ENCODE measurements around the gene IMMP2L.
"Not testable (repeated sequence)": the region's sequence is repeated elsewhere in the genome, so short reads cannot be mapped to it uniquely, and the experiment has no call there.

Gene IMMP2L

DNA sequence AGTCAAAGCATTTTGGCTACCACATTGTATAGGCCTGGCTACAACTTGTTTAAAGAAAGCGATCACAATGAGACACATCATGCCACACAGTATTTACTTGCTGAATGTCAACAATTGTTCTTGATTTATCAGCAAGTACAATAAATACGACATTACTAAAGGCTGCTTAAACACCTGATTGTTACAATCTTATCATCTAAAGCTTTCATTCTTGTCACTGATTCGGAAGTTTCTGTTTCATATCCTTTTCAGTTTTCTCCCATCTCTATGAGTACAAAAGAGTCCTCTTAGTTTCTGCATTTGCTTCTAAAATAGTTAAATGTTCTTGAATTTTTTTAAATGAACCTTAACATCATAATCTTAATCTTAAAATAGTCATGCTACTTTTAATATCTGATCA lies 599.5 kb downstream of the IMMP2L start:
- DNase-seq = no peak

DNA sequence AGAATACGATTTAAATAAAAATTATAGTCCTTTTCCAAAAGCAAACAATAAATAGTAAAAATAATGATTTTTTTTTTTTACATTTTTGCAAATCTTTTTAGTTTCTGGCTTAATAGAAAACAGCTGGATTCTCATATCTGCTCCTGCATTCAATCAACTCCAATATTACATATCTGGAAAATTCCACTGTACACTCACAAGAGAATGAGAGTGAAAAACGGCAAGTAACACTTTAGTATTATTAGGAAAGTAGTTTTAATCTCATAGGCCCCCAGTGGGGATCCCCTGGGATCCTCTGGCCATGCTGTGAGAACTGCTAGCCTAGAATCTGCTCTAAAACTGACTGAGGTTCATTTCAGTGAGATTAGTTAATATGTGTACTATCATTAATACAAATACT lies 599.9 kb downstream of the IMMP2L start:
- no peak for DNase-seq

GRCh38 chr7:110960811-110961210 lies 601.5 kb downstream of the IMMP2L start:
- DNase-seq = no peak

DNA sequence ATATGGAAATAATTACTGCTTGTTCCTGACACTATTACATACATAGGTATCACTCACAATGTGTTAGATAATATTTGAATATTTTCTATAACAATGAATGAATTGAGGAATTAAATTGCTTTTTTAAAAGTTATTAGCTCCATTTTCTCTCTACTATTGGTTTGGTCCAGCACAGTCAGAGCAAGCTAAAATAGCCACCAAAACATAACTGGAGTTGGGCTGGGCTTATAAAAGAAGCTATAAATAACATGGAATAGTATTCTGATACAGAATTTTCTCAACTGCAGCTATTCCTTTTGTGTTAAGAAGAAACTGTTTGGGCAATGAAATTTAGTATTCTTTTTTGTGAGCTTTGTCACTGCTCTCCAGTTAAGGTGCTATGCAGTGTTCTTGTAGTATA lies 614.0 kb downstream of the IMMP2L start:
- no peak for DNase-seq

DNA sequence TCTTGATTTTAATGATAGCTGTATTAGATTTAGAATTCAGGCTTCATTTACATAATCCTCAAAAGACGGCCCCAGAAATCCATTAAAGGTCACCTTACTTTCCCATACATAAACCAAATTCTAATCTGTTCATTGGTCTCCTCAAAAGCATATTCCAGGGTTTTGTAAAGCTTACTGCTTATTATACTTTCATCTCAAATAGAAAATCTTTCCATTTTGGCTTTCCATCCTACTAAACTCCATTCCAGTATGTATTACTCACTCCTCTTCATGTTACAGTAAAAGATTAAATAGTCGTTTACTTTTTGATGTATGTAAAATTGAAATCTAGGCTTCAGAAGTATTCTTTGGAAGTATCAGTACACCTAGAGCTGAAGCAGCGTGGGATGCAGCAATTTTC lies 614.9 kb downstream of the IMMP2L start:
- no peak for DNase-seq

DNA sequence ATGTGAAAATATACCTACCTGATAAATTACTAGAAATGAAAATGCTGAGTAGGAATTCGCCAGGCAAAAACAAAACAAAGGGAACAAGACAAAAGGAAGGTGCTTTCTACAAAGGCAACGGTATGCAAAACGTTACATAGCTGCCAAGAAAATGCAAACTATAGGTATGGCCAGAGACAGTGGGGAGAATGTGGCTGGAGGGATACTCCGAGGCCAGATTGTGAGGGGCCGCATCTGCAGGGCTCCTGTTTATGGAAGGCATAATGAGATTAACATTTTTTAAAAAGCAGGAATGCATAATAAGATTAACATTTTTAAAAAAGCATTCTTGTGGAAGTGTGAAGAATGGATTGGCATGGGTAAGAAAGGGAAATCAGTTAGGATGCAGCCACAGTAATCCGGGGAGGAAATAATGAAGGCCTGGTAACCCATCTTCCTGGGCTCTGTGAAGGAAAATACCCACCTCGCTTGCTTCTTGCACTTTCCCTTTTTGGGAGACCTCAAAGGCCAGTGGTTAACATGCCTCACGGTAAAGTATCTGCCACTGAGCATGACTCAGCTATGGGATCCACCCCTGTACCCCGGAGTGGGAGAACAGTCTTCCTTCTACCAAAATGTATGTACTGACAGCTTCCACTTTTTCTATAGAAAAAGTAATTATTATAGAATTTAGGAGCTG lies 617.2 kb downstream of the IMMP2L start:
- no peak for DNase-seq

DNA sequence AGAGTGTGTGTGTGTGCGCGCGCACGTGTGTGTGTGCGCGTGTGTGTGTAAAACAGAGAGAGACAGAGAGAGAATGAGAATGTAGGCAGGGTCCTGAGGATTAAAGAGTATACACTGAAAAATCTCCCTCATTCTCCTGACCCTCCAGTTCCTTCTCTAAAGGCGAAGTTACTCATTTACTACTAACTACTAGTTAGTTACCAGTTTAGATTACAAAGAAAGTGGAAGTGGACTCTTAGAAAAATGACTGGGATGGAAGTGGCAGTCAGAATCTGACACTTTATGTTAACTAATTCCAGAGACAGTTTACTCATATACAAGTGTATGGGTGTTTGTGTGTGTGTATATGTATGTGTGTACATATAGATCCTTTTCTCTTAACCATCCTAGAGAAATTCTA lies 617.8 kb downstream of the IMMP2L start:
- DNase-seq = no peak

DNA sequence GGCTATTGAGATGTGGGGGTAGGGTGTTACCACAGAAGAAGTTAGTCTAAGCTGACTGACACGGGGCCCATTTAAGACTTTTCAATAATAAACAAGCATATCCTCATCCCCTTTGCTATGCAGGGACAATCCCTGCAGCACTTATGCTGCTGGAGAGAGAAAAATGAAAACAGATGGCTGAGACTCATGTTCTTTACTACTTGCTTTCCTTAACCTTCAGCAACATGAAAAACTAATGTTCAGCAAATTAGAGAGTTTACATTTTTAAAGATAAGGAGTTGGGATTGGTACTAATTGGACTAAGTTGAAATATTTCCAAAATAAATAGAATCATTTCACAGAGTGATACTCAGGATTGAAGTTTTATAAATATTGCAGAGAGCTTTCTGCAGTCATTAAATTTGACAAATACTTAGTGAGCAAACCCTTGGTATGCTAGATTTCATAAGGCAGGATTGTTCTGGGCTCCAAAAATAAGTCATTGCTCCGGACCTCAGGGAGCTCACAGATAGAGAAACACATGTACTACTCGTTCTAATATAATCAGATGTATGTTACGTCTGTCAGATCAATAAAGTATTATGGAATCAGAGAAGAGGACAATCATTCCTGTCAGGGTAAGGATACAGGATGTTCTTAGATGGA lies 618.5 kb downstream of the IMMP2L start:
- DNase-seq = no peak

GRCh38 chr7:110941385-110941784 lies 620.9 kb downstream of the IMMP2L start:
- no peak for DNase-seq

DNA sequence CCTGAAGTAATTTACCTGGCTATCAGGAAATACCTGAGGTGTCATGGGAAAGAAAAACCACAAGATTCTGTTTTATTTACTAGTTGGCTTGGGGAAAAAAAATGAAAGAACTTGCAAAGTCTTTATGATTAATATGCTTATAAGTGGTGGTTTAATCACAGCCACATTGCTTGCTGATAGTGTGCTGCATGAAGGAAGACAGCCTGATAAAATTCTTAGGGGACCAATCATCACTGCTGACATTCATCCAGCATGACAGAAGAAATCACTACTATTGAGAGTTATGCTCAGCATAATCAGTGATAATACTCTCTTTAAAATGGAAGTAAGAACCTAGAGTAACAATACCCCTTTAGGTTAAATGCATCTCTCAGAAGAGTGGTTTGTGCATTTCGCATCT lies 621.5 kb downstream of the IMMP2L start:
- no peak for DNase-seq

- DNase-seq = no peak
Measured at GRCh38 chr7:110938165-110938564, 624.1 kb downstream of the IMMP2L start.

DNA sequence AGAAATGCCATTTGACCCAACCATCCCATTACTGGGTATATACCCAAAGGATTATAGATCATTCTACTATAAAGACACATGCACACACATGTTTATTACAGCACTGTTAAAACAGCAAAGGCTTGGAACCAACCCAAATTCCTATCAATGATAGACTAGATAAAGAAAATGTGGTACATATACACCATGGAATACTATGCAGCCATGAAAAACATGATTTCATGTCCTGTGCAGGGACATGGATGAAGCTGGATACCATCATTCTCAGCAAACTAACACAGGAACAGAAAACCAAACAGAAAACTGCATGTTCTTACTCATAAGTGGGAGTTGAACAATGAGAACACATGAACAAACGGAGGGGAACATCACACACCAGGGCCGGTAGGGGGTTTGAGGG lies 625.6 kb downstream of the IMMP2L start:
- DNase-seq = not testable (repeated sequence)

DNA sequence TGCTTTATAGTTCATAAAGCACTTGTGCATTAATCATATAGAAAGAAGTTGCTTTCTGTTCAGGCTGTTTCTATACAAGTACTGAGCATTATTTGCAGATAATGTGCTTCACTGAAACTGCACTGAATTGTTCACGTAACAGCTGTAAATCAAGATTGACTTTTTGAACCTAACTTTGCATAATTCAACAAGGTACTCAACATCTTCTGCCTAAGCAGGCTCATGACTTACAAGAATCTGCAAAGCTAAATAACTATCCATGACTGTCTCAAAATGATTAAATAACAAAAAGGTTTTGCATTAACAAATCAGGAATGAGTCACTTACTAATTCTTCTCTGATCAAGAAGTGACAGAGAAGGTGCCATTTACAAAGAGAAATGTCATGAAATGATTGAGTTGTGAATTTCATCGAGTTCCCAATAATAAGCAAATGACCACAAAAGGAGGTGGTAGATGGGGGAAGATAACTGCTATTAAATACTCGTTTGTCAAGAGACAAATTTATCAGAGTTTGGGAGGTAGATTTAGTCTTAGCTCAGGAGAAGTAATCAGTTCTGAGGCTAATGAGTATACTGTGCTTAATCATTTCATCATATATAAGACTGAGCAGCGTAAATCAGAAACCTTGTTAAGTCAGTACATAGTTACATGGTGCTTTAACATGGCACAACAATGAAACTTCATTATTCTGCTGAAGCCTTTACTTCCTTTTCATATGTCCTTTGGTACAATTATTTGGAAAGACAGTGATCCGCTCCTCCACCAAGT lies 632.6 kb downstream of the IMMP2L start:
- no peak for DNase-seq

DNA sequence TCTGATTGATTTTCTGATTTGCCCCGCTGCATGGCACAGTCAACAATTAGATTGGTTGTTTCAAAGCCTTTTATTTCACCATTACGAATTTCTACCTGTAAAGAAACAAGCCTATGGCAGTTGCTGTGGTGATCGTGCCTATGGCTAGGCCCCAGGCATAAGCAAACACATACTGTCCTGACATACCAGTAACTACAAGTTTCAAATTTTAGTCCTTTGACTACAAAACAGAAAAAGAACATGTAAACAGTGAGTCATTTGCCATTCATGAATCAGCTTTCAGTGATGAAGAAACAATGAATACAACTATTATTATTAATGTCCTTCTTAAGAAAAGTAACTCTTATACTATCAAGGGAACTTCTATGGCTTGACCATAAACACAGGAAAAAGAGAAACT lies 639.4 kb downstream of the IMMP2L start:
- no peak for DNase-seq

DNA sequence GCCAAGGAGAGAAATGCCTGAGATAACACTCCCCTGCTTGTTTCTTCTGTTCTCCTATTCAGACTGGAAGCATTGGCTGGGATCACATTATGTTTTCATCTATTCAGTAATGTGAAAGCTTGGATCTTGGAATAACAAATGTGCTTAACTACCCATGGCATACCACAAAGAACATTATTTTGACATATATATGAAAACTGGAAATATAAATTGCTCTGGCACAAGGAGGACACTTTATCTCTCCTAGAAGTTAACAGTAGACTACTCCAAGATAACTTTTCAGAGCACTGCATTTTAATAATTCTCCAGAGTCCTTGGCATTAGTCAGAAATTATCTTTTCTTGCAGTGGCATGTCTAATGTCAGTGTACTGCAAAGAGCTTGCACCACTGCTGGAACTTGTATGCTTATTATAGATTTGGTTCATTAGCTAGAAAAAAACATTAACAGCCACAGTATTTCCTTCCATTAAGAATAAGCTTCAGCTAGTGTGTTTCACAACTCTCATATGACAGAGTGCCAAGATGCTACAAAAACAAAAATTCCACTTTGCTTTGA lies 640.6 kb downstream of the IMMP2L start:
- no peak for DNase-seq

DNA sequence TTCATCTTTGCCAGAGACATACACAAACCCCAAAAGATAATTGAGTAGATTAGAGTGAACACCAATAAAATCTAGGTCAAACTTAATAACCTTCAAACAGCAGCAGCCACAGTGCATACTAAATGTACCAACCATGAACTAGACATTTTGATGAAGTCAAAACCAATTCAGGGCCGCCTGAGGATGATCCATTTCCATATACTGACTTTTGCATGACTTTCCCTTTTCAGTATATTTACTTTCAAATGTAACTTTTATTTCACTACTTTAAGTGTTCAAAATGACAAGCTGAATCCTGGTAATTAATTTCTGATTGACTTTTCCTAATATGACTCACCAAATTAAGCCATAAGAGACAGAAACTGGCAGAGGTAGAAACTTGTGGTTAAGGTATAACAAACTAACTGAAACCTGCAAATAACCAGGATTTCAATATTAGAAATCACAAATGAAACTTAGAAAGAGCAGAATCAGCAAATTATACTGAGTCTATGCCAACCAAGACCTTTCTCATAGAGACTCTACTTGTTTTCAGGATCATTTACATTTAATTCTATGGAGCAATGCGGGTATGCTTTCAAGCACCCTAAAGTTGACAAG lies 643.2 kb downstream of the IMMP2L start:
- no peak for DNase-seq

DNA sequence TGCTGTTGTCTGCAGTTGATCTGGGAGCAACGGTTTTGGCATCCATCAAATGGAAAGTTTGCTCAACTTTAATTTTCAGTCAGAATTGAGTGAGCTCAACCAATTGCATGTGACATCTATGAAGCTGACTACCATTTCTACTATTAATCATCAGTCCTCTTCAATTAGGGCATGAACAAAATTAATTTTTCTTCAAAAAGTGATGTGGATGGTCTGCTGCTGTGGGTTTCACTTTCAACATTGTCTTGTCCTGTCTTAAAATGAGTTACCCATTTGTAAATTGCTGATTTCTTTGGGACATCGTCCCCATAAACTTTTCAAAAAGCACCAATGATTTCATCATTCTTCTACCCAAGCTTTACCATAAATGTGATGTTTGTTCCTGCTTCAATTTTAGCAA lies 648.0 kb downstream of the IMMP2L start:
- no peak for DNase-seq

GRCh38 chr7:110911632-110912031 lies 650.7 kb downstream of the IMMP2L start:
- no peak for DNase-seq

- DNase-seq = no peak
Measured at GRCh38 chr7:110909117-110909516, 653.2 kb downstream of the IMMP2L start.

- no peak for DNase-seq
Measured at GRCh38 chr7:110905773-110906566, 656.3 kb downstream of the IMMP2L start.

DNA sequence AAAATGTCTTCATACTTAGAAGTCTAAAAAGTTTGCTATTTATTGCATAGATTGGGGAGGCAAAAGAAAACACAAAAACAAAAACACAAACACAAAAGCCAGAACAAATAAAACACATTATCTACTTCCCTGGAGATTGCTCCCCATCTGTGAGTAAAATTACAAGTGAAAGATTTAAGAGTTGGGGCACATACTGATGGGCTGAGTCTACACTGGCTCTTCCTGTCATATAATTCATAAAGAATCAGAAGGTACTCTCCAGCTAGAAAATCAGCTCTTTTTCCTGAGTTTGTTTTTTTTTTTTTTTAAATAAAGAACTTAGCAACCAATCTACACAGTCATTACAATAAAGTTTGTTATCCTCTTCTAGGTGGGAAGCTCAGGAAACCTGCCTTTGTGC lies 663.8 kb downstream of the IMMP2L start:
- DNase-seq = no peak

DNA sequence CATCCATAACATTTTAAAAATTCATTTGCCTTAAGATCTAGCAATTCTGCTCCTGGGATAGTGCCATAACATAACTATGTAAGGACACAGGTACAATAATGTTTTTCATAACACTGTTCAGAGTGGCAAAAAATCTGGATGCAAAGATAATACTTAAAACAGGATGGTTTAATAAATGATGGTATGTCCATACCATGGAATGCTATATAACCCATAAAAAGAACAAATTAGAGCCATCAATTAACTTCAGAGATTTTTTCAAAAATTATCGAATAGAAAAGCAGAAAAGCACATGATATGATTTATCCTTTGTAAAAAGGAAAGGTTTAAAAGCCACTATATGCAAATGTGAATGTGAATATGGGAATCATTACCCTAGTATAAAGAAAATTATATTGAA lies 664.8 kb downstream of the IMMP2L start:
- no peak for DNase-seq

DNA sequence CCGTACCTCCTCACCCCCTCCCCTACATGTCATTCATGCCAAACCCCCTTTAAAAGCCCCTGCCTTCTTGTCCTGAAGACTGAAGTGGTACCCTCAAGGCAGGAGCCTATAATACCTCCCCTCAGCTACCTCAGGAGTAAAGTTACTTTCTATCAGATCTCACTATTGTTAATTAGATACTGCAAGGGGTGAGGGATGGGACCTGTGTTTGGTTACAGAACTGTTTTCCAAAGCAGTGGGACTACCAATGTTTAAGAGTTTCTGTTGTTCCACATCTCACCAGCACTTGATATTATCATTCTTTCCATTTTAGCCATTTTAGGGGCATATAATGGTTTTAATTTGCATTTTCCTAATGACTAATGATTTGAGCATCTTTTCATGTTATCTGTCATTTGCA lies 668.2 kb downstream of the IMMP2L start:
- no peak for DNase-seq
